HG02852 (cell line): ENCODE results near the gene FREM2.

ENCODE experiments used
- ATAC-seq: cut with Tn5 transposase; IDR thresholded peaks from one replicate; pipeline ENCODE4 v1.9.1; 2021; ENCODE audit warnings: mild to moderate bottlenecking, moderate library complexity; ENCODE audit not compliant: unreplicated experiment

FREM2 gene

DNA sequence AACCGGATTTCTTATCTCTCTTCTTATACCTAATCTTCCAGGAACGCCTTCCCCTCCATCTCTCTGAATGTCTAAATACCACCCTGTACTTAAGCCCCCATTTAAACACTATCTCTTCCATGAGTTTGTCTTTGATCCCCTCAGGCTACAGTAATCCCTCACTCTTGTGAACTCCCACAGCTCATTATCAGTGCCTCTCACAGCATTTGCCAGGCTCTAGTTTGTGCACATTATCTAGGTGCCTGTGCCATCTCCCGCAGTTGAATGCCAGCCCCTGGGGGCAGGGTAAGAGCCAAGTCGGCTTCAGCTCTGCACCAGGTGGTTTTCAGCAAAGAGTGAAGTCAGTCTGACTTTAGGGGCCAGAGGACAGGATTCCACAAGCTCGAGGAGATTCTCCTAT is 71.4 kb downstream of the FREM2 start:
- no peak for ATAC-seq

- ATAC-seq: no peak
Measured at GRCh38 chr13:38759390-38759789, 72.5 kb downstream of the FREM2 start.

GRCh38 chr13:38763446-38764381 is 76.8 kb downstream of the FREM2 start:
- ATAC-seq: no peak

DNA sequence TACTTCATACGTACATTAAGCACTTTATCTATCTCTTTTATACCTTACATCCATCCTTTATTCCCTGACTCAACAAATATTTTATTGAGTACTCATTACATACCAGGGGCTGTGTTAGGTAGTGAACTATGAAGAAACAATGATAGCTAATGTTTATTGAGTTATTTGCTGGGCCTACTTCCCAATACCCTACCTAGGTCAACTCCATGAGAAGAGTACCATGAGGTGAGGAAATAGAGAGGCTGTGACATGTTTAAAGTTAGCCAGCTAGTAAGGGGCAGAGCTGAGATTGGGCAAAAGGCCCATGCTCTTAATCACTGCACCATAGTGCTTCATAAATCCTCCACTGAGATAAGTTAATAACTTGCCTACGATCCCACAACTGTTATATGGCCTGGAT is 79.9 kb downstream of the FREM2 start:
- ATAC-seq: no peak

DNA sequence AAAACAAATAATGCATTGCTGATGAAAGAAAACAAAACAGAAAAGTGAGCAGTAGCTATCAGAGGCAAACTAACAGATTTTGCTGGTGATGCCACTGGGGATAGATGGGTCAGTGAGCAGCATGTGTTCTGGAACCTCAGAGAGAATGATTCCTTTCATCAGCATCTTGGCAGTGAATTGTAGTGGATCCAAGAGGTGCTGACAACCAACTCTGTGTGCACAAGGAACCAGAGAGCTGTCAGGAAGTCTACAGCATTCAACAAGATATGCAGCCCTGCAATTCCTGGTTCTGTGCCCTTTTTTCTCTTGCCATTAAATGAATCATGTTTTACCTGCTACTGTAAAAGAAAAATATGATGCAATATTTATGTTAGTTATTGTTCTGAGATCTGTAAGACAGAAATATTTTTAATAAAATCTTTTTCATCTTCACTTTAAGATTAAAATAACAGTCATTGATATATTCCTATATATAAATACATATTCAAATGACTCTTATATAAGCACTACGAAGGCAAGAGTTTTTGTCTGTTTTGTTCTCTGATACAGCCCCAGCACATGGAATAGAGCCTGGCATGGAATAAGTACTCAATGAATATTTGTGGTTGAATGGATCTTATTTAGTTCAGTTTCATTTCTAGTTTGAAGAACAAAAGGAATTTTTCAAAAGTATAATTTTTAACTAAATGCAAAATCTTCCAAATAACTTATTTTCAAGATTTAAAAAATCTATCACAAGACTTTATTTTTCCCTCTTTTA is 80.8 kb downstream of the FREM2 start:
- ATAC-seq: no peak

DNA sequence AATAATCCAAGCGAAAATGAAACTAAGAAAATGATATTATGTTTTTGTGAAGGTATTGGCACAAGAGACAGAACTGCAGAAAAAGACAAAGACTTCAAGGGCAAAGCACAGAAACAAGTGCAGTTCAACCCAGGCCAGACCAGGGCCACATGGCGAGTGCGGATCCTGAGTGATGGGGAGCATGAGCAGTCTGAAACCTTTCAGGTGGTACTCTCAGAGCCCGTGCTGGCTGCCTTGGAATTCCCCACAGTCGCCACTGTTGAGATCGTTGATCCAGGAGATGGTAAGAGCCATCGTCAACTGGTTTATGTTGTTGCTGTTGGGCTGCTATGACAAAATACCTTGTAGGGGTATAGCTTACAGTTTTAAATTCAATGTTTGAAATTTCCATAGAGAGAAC is 82.6 kb downstream of the FREM2 start:
- no peak for ATAC-seq

GRCh38 chr13:38775085-38775484 is 88.2 kb downstream of the FREM2 start:
- no peak for ATAC-seq

- no peak for ATAC-seq
Measured at GRCh38 chr13:38777347-38778119, 90.7 kb downstream of the FREM2 start.

GRCh38 chr13:38781539-38781938 is 94.7 kb downstream of the FREM2 start:
- ATAC-seq: no peak

DNA sequence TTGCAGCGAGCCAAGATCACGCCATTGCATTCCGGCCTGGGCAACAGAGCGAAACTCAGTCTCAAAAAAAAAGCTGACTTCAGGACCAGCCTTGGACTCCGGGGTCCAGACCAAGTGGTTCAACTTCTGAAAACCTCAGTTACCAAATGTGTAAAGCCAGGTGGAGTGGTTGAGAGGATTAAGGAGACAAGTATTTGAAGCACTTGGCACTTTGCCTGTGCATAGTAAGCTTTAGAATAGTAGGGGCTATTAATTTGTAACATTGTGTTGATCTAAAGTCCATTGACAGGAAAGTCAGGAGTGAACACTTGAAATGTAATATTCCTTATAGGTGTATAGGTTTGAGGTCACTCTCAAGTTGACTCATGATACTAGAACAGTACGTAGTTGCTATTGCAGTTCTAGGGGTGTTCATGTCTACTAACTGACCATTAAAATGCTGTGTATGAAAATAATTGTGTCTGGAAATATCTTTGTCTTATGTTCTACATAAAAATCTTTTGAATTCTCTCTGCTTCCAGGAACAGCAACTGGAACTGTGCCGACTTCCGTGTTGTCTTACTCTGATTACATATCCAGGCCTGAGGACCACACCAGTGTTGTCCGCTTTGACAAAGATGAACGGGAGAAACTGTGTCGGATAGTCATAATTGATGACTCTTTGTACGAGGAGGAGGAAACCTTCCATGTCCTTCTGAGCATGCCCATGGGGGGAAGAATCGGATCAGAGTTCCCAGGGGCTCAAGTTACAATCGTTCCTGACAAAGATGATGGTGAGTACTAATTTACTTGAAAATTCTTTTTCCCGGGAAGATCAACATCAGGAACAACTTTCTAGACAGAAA is 97.4 kb downstream of the FREM2 start:
- ATAC-seq: no peak

GRCh38 chr13:38785042-38785441 is 98.2 kb downstream of the FREM2 start:
- ATAC-seq: no peak

DNA sequence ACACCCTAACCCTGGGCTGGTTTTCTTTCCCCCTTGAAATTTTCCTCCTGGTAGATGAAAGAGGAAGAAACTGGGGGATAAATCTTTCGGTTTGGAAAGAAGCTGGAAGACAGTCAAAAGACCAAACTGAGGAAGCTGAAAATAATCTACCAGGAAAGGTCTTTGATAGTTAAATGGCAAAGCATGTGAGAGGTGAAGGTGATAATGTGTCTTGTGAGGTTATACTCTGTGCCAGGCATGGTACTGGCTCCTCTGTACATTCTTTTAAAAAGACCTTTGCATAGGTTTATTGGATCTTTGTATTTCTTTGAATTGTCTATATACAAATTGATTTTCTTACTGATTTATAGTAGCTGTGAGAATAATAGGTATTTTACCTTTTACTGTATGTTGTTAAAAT is 98.6 kb downstream of the FREM2 start:
- no peak for ATAC-seq

DNA sequence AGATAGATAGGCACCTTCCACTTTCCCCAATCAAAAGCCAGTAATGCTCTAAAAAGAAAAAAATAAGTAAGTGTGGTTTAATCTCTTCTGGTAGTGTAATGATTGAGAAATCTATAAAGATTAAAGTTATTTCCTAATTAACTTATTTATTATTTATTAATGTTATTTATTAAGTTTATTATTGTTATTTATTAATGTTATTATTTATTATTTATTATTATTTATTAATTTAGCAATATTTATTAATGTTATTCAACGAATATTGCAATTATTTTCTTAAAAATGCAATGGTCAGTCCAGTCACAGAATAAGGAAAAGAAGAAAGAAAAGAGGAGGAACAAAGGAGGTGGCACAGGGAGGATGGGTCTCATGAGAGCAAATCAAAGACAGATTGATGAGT is 100.7 kb downstream of the FREM2 start:
- no peak for ATAC-seq

- no peak for ATAC-seq
Measured at GRCh38 chr13:38796890-38797289, 110.0 kb downstream of the FREM2 start.

- ATAC-seq: no peak
Measured at GRCh38 chr13:38803531-38803930, 116.7 kb downstream of the FREM2 start.

GRCh38 chr13:38804061-38804460 is 117.2 kb downstream of the FREM2 start:
- ATAC-seq: no peak

- no peak for ATAC-seq
Measured at GRCh38 chr13:38804536-38804935, 117.7 kb downstream of the FREM2 start.

DNA sequence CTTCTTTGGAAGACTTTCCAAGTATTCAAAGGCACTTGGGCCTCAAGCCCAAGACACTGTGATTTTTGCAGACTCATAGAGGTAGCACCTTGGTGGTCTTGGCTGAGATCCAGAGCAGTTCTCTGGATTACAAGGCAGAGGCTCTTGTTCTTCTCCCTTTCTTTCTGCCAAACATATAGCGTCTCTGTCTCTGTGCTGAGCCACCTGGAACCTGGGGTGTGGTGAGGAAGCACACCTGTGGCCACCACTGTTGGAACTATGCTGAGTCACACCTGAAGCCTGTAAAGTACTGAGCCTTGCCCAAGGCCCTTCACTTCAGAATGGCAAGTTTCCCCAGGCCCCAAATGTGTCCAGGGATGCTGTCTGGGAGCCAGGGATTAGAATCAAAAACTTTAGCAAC is 127.5 kb downstream of the FREM2 start:
- ATAC-seq: no peak

- no peak for ATAC-seq
Measured at GRCh38 chr13:38819053-38819452, 132.2 kb downstream of the FREM2 start.

GRCh38 chr13:38819596-38819995 is 132.7 kb downstream of the FREM2 start:
- no peak for ATAC-seq
